ENCODE measurements around the gene FBLN1. TPM values are rescaled to one million over a fixed set of nuclear protein-coding genes. Genes with fewer than 3 reads are reported as not detected.
A peak's percentile ranks its signal among the peaks of the same experiment; 100 is the strongest.

Gene FBLN1
- total and polyA plus RNA-seq, 4 experiments from 2014 or later, result not detected

GRCh38 chr22:45496451-45496941 lies 6.2 kb upstream of the FBLN1 start:
- CTCF ChIA-PET (ENCODE audit: partially characterized antibody), result no interaction called here

GRCh38 chr22:45497351-45498145 lies 5.1 kb upstream of the FBLN1 start:
- Histone ChIP-seq H3K36me3 (ENCODE audit: insufficient read depth, low read length) (no peaks in the 10 kb centered on the region), H3K27ac (ENCODE audit: low read depth, low read length) (no peak overlapping the region), H3K9me3 (ENCODE audit: control insufficient read depth in 1 of 2, low read length in 2 of 2) (no peaks in the 10 kb centered on the region), H3K4me3 (ENCODE audit: low read length in 2 of 2) (no peak overlapping the region), H3K4me1 (ENCODE audit: insufficient read depth, low read length) (no peaks in the 10 kb centered on the region), H3K27me3 (ENCODE audit: insufficient read depth, low read length) (no peaks in the 10 kb centered on the region)
- DNase-seq, result no peak
- Mint-ChIP-seq H3K4me1 (peaks cover 0 to 4% (median 2%) of the 10 kb centered on the region in 4 donors), H3K27me3 (peaks cover 25 to 41% of the 10 kb centered on the region in 2 donors), H3K4me3 (peak overlapping the region in 1 of 8 donors; percentile 5), H3K36me3 (no peaks in the 10 kb centered on the region), H3K27ac (peak overlapping the region in 1 of 7 donors; percentile 10), H3K9me3 (no peaks in the 10 kb centered on the region)
- intact Hi-C loops (cut with micrococcal nuclease), result no loop called here
- ChIA-PET CTCF (ENCODE audit: partially characterized antibody) (no interaction called here), POLR2A (ENCODE audit: partially characterized antibody) (no interaction called here)

More at GRCh38 chr22:45496451-45496941, 6.2 kb upstream of the FBLN1 start:
- intact Hi-C loops (cut with micrococcal nuclease), result no loop called here
- no peak overlapping the region for H3K4me3 Mint-ChIP-seq
- H3K9me3 Mint-ChIP-seq, result no peaks in the 10 kb centered on the region
- no peak for DNase-seq
- Histone ChIP-seq H3K4me1 (ENCODE audit: insufficient read depth, low read length) (no peaks in the 10 kb centered on the region), H3K27ac (ENCODE audit: low read depth, low read length) (no peak overlapping the region), H3K27me3 (ENCODE audit: insufficient read depth, low read length) (no peaks in the 10 kb centered on the region), H3K4me3 (ENCODE audit: low read length in 2 of 2) (no peak overlapping the region), H3K36me3 (ENCODE audit: insufficient read depth, low read length) (no peaks in the 10 kb centered on the region), H3K9me3 (ENCODE audit: control insufficient read depth in 1 of 2, low read length in 2 of 2) (no peaks in the 10 kb centered on the region)
- peaks cover 21 to 41% of the 10 kb centered on the region in 2 donors for H3K27me3 Mint-ChIP-seq
- H3K36me3 Mint-ChIP-seq, result no peaks in the 10 kb centered on the region
- no peak overlapping the region for H3K27ac Mint-ChIP-seq
- POLR2A ChIA-PET (ENCODE audit: partially characterized antibody), result no interaction called here
- H3K4me1 Mint-ChIP-seq, result peaks cover 0 to 4% (median 2%) of the 10 kb centered on the region in 4 donors

- Mint-ChIP-seq H3K9me3 (no peaks in the 10 kb centered on the region), H3K27ac (no peak overlapping the region), H3K4me1 (peaks cover 0 to 4% (median 2%) of the 10 kb centered on the region in 4 donors), H3K27me3 (peaks cover 23 to 38% of the 10 kb centered on the region in 2 donors), H3K36me3 (no peaks in the 10 kb centered on the region), H3K4me3 (no peak overlapping the region)
- Histone ChIP-seq H3K27me3 (ENCODE audit: insufficient read depth, low read length) (peaks cover 5% of the 10 kb centered on the region), H3K27ac (ENCODE audit: low read depth, low read length) (no peak overlapping the region), H3K4me1 (ENCODE audit: insufficient read depth, low read length) (peaks cover 5% of the 10 kb centered on the region), H3K4me3 (ENCODE audit: low read length in 2 of 2) (no peak overlapping the region), H3K9me3 (ENCODE audit: control insufficient read depth in 1 of 2, low read length in 2 of 2) (no peaks in the 10 kb centered on the region), H3K36me3 (ENCODE audit: insufficient read depth, low read length) (no peaks in the 10 kb centered on the region)
- CTCF ChIA-PET (ENCODE audit: partially characterized antibody), result no interaction called here
- POLR2A ChIA-PET (ENCODE audit: partially characterized antibody), result no interaction called here
- no peak for DNase-seq
- intact Hi-C loops (cut with micrococcal nuclease), result no loop called here
These were observed 2.9 kb upstream of the FBLN1 start for GRCh38 chr22:45499746-45500145.

- Histone ChIP-seq H3K27ac (ENCODE audit: low read depth, low read length) (no peak overlapping the region), H3K4me1 (ENCODE audit: insufficient read depth, low read length) (peaks cover 5% of the 10 kb centered on the region), H3K36me3 (ENCODE audit: insufficient read depth, low read length) (no peaks in the 10 kb centered on the region), H3K9me3 (ENCODE audit: control insufficient read depth in 1 of 2, low read length in 2 of 2) (no peaks in the 10 kb centered on the region), H3K4me3 (ENCODE audit: low read length in 2 of 2) (no peak overlapping the region), H3K27me3 (ENCODE audit: insufficient read depth, low read length) (peaks cover 5% of the 10 kb centered on the region)
- no peak overlapping the region for H3K4me3 Mint-ChIP-seq
- DNase-seq, result no peak
- intact Hi-C loops (cut with micrococcal nuclease), result no loop called here
- peaks cover 25 to 34% of the 10 kb centered on the region in 2 donors for H3K27me3 Mint-ChIP-seq
- no peaks in the 10 kb centered on the region for H3K4me1 Mint-ChIP-seq
- ChIA-PET POLR2A (ENCODE audit: partially characterized antibody) (no interaction called here), CTCF (ENCODE audit: partially characterized antibody) (no interaction called here)
- no peaks in the 10 kb centered on the region for H3K9me3 Mint-ChIP-seq
- H3K27ac Mint-ChIP-seq, result no peak overlapping the region
- no peaks in the 10 kb centered on the region for H3K36me3 Mint-ChIP-seq
These were observed 550 bp downstream of the FBLN1 start for GRCh38 chr22:45503050-45503815.

- peaks cover 5% of the 10 kb centered on the region for H3K27me3 ChIP-seq (ENCODE audit: insufficient read depth, low read length)
- no peaks in the 10 kb centered on the region for H3K9me3 Mint-ChIP-seq
- ChIA-PET POLR2A (ENCODE audit: partially characterized antibody) (no interaction called here), CTCF (ENCODE audit: partially characterized antibody) (no interaction called here)
- no peaks in the 10 kb centered on the region for H3K36me3 ChIP-seq (ENCODE audit: insufficient read depth, low read length)
- H3K27me3 Mint-ChIP-seq, result peaks cover 27 to 36% of the 10 kb centered on the region in 2 donors
- no peak overlapping the region for H3K27ac ChIP-seq (ENCODE audit: low read depth, low read length)
- intact Hi-C loops (cut with micrococcal nuclease), result no loop called here
- no peak overlapping the region for H3K27ac Mint-ChIP-seq
- peak overlapping the region in 1 of 8 donors; percentile 36 for H3K4me3 Mint-ChIP-seq
- H3K36me3 Mint-ChIP-seq, result no peaks in the 10 kb centered on the region
- H3K4me3 ChIP-seq (ENCODE audit: low read length in 2 of 2), result no peak overlapping the region
- peaks cover 5% of the 10 kb centered on the region for H3K4me1 ChIP-seq (ENCODE audit: insufficient read depth, low read length)
- no peaks in the 10 kb centered on the region for H3K4me1 Mint-ChIP-seq
- H3K9me3 ChIP-seq (ENCODE audit: control insufficient read depth in 1 of 2, low read length in 2 of 2), result no peaks in the 10 kb centered on the region
- DNase-seq, result no peak
These were observed 1.2 kb downstream of the FBLN1 start for GRCh38 chr22:45503816-45504372.

- H3K36me3 ChIP-seq (ENCODE audit: insufficient read depth, low read length), result no peaks in the 10 kb centered on the region
- Mint-ChIP-seq H3K27ac (no peak overlapping the region), H3K4me3 (peak overlapping the region in 6 of 8 donors; percentile 29 to 68 (median 42)), H3K27me3 (peaks cover 26 to 36% of the 10 kb centered on the region in 2 donors), H3K4me1 (no peaks in the 10 kb centered on the region), H3K9me3 (no peaks in the 10 kb centered on the region), H3K36me3 (no peaks in the 10 kb centered on the region)
- intact Hi-C loops (cut with micrococcal nuclease), result no loop called here
- DNase-seq, result no peak
- no peaks in the 10 kb centered on the region for H3K9me3 ChIP-seq (ENCODE audit: control insufficient read depth in 1 of 2, low read length in 2 of 2)
- H3K4me3 ChIP-seq (ENCODE audit: low read length in 2 of 2), result no peak overlapping the region
- H3K27ac ChIP-seq (ENCODE audit: low read depth, low read length), result no peak overlapping the region
- peaks cover 5% of the 10 kb centered on the region for H3K27me3 ChIP-seq (ENCODE audit: insufficient read depth, low read length)
- POLR2A ChIA-PET (ENCODE audit: partially characterized antibody), result no interaction called here
- peaks cover 5% of the 10 kb centered on the region for H3K4me1 ChIP-seq (ENCODE audit: insufficient read depth, low read length)
- CTCF ChIA-PET (ENCODE audit: partially characterized antibody), result no interaction called here
These were observed 2.0 kb downstream of the FBLN1 start for GRCh38 chr22:45504373-45505341.

Data from CD4-positive, alpha-beta memory T cell (primary cell).